NCI-H1694 (cell line): Measurements from ENCODE around the gene FAM228A.
A peak's percentile ranks its signal among the peaks of the same experiment; 100 is the strongest.
"Not testable (repeated sequence)": the region's sequence is repeated elsewhere in the genome, so short reads cannot be mapped to it uniquely, and the experiment has no call there.

Source experiments
- DNase-seq: peaks from one replicate; lab custom pipeline; 2025; lab: John Stamatoyannopoulos, UW

The FAM228A gene

GRCh38 chr2:24191156-24191555, 16.3 kb downstream of the FAM228A start:
- no peak for DNase-seq

GRCh38 chr2:24191848-24192247, 17.0 kb downstream of the FAM228A start:
- no peak for DNase-seq

GRCh38 chr2:24197213-24197612, 22.4 kb downstream of the FAM228A start:
- not testable (repeated sequence) for DNase-seq

- no peak for DNase-seq
Observed at GRCh38 chr2:24199968-24200590, 25.2 kb downstream of the FAM228A start.

GRCh38 chr2:24200799-24201198, 25.9 kb downstream of the FAM228A start:
- no peak for DNase-seq

GRCh38 chr2:24203029-24203786, 28.4 kb downstream of the FAM228A start:
- no peak for DNase-seq

GRCh38 chr2:24203787-24204150, 28.9 kb downstream of the FAM228A start:
- DNase-seq = no peak

GRCh38 chr2:24204505-24204904, 29.7 kb downstream of the FAM228A start:
- DNase-seq = no peak

- DNase-seq = peak; percentile 1
Observed at GRCh38 chr2:24205131-24205530, 30.3 kb downstream of the FAM228A start.

- no peak for DNase-seq
Observed at GRCh38 chr2:24206242-24206641, 31.4 kb downstream of the FAM228A start.

- DNase-seq = no peak
Observed at GRCh38 chr2:24206714-24207113, 31.9 kb downstream of the FAM228A start.

- no peak for DNase-seq
Observed at GRCh38 chr2:24207359-24207758, 32.5 kb downstream of the FAM228A start.

- DNase-seq = no peak
Observed at GRCh38 chr2:24208490-24208889, 33.6 kb downstream of the FAM228A start.

- DNase-seq = no peak
Observed at GRCh38 chr2:24209389-24210105, 34.7 kb downstream of the FAM228A start.

- DNase-seq = no peak
Observed at GRCh38 chr2:24210106-24210455, 35.2 kb downstream of the FAM228A start.

GRCh38 chr2:24210723-24211122, 35.9 kb downstream of the FAM228A start:
- DNase-seq = no peak

- no peak for DNase-seq
Observed at GRCh38 chr2:24211408-24211807, 36.6 kb downstream of the FAM228A start.

GRCh38 chr2:24214880-24215279, 40.0 kb downstream of the FAM228A start:
- no peak for DNase-seq

GRCh38 chr2:24220554-24221291, 45.9 kb downstream of the FAM228A start:
- DNase-seq = no peak

GRCh38 chr2:24221343-24222050, 46.6 kb downstream of the FAM228A start:
- DNase-seq = no peak

GRCh38 chr2:24222946-24223345, 48.1 kb downstream of the FAM228A start:
- no peak for DNase-seq
